SHP77 (cell line): Measurements from ENCODE around the gene SIK1.
"Not testable (repeated sequence)": the region's sequence is repeated elsewhere in the genome, so short reads cannot be mapped to it uniquely, and the experiment has no call there.

Experiments used
- DNase-seq, 2 experiments: peaks; one replicate each; lab custom pipeline; 2025; lab: John Stamatoyannopoulos, UW

The SIK1 gene

DNA sequence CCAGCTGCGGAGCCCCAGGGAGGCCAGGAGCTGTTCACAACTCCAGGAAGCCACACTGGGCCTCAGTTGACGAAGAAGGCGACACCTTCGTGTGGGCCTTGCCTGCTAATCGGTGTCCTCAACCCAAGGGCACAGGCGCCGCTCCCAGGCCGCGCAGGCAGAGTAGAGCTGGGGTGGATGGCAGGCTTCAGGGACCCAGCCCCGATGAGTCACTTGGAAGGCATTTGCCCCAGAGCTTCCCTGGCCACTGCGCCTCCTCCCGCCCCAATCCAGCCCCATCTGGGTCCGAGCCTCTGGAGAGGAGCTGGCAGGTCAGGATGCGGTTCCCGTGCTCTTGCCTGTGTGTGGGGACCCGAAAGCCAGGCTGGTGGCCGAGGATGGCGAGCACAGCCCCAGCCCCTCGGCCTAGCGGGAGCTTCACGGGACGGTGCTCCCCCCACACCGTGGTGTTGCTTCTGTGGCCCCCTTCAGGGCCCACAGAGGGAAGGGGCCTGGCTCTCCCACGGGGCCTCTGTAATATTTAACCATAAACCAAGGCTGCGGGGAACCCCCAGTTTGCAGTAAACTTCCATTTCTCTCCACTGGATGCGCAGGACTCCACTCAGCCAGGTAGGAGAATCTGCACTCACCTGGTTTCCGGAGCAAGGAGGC lies 30.0 kb downstream of the SIK1 start:
- not testable (repeated sequence) for DNase-seq

DNA sequence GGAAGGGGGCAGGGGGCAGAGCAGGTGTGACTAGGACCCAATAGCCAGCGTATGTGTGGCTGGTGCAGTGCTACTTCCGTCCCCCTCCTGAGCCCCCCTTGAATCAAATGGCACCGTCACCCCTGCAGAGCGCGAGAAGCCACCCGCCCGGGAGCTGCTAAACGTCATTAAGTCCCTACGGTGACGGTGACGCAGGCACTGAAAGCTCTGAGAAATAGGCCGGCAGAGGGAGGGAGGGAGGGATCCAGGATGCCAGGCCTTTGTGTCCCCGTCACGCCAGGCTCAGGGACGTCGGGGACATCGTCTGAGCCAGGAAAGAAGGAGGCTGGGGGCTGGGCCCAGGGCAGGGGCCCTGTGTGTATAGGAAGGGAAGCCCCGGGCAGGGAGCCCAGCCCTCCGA lies 43.6 kb downstream of the SIK1 start:
- DNase-seq: not testable (repeated sequence)

DNA sequence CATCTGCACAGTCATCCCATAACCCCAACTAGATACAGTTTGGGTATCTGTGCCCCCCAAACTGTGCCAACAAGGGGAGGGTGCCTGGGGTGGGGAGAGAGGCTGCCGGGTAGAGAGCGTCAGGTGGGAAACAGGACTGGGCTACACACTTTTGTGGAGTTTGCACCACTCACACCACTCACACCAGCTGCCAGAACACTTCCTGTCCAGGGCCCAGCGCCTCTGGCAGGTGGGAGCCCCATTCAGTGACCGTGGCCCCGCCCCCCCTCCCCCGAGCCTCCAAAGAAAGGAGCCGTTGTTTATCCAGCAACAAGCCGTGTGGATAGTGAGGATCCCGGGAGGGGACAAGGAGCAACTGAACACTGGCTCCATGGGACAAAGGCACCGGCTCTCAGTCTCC lies 44.0 kb downstream of the SIK1 start:
- DNase-seq: peak in 1 of 2 experiments; percentile 8

DNA sequence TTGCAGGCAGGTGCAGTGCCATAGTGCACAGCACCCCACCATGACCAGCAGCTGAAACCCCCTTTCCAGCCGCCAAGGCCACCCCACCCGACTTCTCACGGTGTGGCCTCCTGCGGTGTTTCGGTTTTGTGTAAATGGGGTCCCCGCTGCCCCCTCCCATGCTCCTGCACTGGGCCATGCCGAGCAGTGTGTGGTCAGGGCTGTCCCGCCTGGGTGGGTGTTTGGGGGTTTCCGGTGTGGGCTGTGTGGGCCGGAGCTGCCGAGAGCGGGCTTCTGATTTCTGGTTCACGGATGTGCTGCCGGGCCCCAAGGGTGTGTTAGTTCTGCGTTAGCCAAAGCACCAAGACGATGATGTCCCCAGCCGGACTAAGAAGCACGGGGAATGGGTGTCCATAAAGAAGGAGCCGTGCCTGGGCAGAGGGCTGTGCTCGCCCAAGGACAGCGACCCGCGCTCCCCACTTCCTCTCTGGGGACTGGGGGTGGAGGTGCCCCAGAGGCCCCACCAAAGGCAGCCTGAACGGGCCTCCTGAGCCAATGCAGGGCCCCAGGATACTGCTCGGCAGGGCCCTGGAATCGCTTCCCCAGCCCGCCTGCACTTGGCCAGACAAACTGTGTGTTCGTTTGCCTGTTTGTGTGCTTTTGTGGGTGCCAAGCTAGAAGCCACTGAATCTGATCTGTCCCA lies 45.9 kb downstream of the SIK1 start:
- not testable (repeated sequence) for DNase-seq

DNA sequence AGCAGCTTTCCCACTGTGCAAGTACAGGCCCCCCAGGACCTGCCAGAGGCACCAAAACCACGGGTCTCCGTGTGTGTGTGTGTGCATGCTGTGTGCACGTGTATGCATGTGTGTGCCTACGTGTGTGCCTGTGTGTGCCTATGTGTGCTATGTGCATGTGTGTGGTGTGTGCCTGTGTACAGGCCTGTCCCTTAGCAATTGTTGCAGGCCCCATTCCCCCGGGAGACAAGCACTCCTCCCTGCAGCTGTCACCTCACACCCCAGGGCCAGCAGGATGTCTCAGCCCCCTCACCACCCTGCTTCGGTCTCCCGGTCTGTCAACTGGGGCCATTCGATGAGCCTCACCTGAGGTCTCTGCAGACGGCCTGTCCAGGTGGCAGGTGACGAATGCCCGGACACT lies 46.6 kb downstream of the SIK1 start:
- DNase-seq: not testable (repeated sequence)

DNA sequence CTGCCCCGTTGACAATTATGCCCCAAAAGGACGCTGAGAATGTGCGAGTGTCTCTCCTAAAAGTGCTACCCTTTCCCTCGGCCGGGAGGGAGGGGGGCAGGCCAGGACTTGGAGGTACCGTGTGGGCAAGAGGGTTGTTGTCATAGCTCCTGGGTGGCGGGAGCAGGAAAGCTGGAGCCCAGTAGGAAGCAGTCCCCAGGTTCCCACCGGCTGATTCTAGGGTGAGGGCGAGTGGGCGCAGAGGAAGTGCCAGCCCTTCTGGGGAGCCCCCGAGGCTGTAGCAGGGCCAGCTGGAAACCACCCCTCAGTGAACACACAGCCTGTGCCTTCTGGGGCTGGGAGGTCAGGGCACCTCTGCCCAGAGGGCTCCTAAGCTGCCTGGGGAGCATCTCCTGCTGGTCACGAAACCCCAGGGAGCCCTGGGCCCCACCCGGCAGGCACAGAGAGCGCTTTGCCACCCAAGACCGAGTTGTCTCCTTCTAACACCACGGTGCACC lies 47.3 kb downstream of the SIK1 start:
- DNase-seq: not testable (repeated sequence)

DNA sequence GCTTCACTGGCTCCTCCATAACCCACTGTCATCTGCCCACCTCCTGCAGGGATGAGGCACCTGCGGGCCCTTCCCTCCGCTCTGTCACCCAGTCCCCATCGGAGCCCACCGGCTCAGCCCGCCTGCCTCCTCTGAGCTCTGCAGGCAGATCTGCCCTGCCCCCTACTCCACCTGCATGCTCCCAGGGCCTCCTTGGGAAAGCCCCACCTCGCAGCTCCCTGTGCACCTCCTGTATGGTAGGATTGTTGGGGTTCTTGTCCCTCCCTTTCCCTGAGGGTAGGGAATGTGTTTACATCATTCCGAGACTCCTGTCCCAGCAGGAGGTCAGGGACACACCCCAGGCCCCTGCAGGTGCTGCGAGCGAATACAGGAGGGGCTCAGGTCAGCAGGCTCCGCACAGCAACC lies 50.5 kb downstream of the SIK1 start:
- no peak for DNase-seq

DNA sequence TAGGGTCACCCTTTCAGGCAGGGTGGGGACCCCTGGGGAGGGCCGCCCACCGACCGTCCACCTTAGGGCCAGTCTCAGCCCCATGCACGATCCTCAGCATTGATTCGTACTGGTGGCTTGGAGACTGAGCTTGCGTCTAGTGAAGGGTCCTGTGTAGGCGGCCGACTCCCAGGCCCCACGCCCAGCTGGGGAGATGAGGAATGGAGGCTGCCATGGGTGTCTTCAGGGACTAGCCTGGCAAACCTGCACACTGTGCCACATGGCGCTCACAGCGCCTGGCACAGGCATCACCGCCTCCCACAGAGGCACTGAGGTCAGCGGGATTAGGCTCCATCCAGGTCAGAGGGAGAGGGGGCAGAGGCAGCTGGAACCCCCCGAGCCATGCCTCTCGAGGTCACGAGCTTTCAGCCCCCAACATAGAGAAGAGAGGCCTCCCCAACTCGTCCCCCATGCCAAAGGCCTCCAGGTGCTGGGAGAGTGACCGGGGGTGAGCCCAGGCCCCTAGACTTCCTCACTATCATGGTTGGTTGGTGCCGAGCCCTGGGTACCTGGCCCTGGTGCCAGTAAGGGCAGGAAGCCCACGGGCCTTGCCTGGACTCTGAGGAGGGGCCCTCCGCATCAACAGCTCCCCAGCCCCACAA lies 51.0 kb downstream of the SIK1 start:
- DNase-seq: no peak

DNA sequence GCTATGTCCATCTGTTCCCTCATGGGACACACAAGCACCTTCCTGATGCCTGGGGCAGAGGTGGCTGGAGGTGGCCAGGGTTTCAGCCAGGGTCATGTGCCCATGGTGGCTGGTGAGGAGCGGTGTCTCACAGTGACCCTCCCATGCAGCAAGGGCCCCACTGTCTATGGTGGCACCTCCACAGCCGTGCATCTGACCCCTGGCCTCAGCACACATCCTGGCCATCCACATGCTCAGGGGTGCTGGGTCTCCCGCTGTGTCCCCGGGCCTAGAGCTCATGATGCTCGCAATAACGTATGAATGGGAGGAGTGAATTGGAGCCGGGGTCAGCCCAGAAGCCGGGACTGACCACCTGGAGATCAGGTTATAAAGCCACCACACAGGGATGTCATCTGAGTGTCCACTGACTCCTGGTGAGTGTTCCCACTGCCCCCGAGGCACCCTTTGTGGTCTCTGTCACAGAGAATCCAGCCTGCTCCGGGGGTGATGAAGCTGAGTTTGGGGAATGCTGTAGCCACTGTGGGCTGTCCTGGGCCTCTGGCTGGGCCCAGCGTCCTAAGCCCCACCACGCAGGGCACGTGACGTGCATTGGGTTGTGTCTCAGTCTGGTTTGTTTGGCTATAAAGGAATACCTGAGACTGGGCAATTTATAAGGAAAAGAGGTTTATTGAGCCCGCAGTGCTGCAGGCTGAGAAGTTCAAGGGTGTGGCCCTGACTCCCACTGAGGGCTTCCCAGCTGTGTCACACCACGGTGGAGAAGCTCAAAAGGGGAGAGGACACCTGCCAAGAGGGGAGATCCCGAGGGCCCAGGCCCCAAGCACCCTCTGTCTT lies 51.7 kb downstream of the SIK1 start:
- DNase-seq: no peak

DNA sequence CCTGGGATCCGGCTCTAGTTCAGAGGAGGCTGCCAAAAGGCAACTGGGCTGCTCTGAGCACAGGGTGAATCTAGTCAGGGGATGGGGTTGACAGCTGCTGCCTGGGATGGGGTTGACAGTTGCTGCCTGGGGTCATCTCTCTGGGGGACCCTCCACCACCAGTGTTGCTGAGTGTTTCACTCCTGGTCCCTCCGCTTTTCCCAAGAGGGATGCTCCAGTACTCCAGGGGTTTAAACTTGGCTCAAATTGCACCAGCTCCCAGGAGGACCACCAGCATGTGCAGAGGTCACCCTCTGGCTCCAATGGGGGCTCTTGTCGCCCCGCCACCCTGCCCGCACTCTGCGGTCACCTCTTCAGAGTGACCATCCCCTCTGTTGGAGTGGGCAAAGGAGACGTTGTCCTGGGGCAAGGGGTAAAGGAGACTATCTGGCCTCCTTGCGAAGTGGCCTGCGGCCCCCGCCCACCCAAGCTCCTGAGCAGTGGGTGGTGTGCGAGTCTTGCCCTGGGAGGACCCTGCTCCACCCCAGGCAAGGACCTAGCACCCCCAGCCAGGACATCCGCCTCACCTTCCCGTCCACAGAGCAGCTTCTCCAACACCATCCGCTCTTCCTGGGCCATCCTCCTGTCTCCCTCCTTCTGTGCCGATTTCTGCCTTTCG lies 52.6 kb downstream of the SIK1 start:
- DNase-seq: no peak

DNA sequence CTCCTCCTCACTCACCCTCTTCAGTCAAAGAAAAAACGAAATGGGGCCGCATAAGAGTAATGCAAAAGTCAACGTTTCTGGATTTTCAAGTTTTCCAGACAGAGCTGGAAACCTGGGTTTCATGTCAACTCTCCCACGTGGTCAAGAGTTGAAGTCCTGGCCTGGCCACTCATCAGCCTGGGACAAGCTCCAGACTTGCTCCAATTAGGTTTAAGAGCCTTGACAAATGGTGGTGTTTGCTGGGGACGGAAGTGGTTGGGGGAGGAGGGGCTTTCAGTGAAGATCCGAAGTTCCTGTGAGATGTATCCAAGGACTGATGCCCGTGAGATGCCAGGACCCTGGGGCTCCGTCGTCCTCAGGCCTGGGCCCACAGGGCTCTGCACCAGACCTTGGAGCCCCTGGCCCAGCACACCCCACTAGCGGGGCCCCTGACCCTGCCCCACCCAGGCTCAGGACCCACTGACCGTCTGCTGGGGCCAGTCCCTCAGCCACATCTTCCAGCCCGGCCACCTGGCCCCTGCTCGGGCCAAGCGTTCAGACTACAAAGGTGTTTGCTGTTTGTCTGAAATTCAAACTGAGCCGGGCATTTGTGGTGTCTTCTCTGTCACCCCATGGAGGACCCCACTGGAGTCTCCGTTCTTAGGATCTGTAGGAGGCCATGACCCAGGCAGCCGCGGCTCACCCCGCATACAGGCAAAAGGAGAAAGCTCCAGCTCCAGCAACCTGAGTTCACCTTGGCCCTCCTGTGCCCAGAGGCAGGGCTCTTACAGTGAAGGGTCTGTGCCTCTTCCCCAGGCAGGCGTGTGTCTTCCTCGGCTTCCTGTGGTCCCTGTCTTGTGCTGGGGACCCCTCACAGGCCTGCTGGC lies 53.3 kb downstream of the SIK1 start:
- no peak for DNase-seq

DNA sequence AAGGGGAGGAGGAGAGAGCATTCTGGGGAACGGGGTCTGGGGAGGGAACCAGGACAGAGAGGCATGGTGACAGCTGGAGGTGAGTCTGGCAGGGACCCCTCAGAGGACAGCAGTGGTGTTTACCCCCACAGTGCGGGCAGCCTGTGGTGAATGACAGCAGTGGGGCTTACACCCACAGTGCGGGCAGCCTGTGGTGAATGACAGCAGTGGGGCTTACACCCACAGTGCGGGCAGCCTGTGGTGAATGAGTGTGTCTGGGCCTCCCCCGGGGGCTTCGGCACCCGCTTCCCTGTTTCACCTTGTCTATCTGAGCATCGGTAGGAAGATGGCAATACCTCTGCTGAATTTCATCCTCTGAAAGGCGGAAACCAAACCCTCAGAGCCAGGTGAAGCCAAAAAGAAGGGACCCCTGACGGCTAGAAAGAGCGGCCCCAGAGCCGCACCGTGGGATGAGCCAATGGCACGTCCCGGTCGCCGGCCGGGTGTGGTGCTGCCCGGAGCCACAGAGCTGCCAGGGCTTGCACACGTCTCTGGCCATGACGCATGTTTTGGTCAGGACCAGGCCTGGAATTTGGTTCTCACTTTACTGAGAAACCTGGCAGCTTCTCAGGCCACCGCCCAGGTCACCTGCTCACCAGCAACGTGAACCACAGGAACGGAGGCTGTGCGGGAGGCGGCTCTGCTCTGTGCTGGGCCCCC lies 54.1 kb downstream of the SIK1 start:
- DNase-seq: no peak

DNA sequence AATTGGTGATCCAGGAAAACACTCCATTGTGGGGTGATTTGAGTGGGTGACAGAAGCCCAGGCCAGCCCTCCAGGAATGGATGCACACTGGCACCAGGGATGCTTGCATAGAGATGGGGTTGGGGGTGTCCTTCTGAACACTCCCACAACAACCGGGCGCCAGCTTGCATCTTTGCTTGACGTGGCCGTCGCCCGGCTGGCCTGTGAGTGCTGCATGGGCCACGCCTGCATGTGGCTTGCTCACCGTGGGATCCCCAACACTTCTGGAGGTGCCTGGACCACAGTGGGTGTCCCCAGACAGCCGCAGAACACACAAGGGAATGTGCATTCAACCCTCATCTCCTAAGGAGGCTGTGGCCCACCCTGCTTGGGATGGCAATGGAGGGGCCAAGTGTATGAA lies 55.1 kb downstream of the SIK1 start:
- DNase-seq: no peak

DNA sequence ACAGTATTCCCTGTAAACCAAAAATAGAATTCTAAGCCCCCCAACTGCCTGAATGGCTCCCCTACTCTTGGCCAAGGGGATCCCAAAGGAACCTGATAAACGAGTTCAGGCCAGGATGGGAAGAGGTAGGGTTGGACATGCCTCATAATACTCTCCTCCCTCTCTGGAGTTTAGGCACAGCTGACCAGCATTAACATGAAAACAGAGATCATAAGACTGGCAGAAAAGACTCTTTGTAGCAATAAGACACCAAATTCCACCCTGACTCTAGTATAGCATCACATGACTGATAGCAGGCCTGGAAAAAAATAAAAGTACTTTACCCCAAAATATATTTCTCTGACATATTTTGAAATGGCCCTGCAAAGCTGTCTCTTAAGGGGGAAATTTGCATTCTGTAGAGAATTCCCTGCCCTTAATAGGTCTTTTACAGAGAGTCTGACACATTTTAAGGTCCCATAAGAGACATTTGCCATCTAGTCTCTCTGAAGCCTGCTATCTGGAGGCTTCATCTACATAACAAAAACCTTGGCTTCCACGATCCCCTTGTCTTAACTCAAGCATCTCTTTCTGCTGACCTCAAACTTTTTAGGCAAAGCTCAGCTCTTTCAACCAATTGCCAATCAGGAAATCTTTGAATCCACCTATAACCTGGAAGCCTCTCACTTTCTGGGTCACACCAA lies 55.9 kb downstream of the SIK1 start:
- no peak for DNase-seq

DNA sequence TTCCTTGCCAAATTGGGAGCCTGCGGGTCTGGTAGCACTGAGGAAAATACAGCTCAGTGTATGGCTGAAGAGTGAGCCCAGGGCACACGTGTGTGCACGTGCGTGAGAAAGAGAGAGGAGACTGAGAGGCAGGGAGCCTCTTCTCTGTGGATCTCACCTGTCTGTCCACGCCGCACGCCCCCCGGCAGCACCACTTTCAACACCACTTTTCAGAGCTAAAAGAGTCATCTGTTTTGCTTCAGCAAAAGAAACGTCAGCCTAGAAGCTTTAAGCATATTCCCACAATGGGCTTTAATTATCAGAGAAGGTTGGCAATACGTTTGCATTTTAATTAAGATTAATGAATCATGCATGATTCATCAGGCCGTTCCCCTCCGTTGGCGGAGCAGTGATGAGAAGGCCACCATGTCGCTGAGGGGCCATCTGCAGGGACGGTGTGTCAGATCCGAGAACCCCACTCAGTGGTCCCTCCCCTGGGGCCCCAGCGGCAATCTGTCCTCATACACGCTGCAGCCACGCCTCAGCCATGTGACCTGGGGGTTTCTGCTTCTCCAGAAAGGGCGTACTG lies 56.8 kb downstream of the SIK1 start:
- DNase-seq: peak in 1 of 2 experiments; percentile 11

DNA sequence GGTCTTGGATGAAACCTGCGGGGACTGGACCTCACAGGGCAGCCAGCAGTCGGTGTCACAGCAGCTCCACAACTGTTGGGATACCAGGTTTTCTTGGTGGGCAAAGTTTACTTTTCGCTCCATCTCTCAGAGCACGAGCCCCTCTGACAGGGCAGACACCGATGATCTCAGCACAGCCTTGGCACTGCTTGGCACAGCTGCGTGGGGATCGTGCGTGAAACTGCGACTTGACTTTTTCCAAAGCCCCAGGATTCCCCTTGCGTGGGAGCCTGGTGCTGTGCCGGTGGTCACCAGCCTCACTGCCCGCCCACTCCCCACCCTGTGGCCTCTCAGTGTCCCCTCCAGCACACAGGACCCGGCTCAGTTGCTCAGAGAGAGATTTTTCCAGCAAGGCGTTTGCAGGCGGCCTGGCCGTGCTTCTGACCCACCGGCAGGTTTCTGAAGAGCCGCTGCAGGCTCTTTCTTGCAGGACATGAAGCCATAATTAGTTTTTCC lies 57.3 kb downstream of the SIK1 start:
- DNase-seq: no peak

DNA sequence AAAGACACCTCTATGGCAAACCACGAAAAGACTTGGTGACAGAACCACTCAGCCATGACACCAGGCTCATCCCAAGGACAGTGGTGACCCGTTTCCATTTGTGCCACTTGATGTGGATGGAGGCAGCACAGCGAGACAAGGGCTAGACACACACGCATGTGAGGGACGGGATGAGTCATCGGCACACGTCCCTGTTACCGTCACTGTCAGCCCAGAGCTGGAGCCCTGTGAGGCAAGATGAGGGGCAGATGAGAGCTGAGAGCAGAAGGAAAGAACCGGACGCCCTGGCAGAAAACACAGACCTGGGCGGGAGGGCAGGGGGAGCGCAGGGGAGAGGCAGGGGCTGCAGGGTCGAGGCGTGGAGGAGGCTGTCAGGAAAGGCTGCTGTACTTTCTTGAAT lies 57.8 kb downstream of the SIK1 start:
- peak; percentile 62 to 80 for DNase-seq

DNA sequence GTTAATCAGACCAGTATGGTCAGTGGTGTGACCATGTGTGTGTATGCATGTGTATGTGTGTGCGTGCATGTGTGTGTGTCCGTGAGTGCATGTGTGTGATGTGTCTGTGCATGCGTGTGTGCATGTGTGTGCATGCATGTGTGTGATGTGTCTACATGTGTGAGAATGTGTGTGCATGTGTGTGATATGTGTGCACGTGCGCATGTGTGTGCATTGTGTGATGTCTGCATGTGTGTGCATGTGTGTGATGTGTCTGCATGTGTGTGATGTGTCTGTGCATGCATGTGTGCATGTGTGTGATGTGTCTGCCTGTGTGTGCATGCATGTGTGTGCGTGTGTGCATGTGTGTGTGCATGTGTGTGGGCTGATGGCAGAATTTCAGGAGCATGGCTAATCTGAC lies 58.2 kb downstream of the SIK1 start:
- DNase-seq: no peak

DNA sequence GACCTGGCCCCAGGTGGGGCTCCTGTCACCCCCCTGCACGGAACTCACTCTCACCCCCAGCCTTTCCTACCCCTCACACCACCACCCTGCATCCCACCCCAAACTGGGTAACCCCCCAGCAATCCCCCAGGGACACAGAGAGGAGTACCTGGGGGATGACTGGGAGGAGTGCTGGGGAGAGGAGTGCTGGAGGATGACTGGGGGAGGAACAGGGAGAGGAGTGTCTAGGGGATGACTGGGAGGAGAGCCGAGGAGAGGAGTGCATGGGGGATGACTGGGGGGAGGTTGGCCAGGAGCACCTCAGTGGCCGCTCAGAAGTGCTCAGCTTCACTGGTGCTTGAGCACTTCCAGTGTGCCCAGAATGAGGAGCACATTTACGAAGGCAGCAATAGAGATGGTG lies 59.1 kb downstream of the SIK1 start:
- no peak for DNase-seq
